Hepatic stellate cell (primary cell): ENCODE measurements around the gene TMEM196.
A peak's percentile ranks its signal among the peaks of the same experiment; 100 is the strongest.

Source experiments
- DNase-seq: peaks from one replicate; pipeline ENCODE4 v3.0.0; 2011; ENCODE audit warnings: low spot score

The TMEM196 gene

GRCh38 chr7:19772841-19773760, at the start of gene TMEM196:
Gene TMEM196 (minus strand): TSS chr7:19773617. CDS start chr7:19772696, 921 bp downstream.
- DNase-seq, result no peak

DNA sequence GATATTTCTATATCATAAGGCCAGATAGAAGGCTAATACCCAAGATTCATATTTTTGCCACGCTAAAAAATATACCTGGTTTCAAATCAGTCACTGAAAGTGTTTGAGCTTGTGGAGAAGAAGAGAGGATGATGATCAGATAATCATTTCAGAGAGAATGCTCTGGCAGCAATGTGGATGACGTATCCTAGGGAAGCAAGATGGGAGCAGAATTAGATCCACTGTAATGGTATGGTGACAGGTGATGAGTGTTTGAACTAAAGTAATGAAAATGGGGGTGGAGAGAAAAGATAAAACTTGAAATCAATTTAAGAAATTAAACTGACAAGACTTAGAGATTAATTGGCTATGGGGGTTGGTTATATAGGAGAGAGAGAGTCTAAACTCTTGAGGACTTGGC, 42.7 kb upstream of the TMEM196 start:
- no peak for DNase-seq

- DNase-seq, result no peak
These were observed 42.1 kb upstream of the TMEM196 start for GRCh38 chr7:19815546-19815945.

DNA sequence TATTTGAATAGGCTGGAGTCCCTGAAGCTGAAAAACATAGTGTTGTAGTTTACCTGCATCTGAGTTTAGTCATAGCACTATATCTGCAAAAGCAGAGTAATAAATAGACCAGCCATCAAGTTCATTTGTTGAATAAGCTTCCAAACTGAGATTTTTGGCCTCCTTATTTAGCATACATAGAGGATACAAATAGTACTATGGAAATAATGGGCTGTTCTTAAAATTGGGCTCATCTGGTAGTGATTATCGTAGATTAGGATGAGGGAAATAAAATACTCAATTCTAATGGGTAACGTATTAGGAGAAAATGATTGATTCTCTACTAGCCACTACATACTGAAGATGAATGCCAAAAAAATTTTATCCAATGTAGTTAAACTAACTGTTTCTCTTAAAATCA, 41.4 kb upstream of the TMEM196 start:
- no peak for DNase-seq

GRCh38 chr7:19811386-19811785, 38.0 kb upstream of the TMEM196 start:
- DNase-seq, result no peak

DNA sequence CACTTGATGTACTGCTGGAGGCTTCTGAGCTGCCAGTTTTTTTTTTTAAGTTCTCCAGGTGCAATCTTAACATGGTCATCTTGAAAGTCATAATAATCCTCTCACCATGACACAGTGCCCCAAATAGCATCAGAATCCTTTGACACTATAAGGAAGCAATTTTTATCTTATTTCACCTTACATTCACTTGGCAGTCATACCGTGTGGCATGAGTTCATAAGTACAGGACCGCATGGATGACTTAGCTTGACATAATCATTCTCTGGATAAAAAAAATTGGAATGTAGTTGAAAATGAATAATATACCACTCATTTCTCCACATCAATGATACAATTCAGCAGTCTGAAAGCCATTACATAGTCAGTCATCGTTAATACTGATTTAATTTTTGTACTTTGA, 25.6 kb upstream of the TMEM196 start:
- no peak for DNase-seq

- DNase-seq, result no peak
These were observed 10.1 kb upstream of the TMEM196 start for GRCh38 chr7:19783541-19783940.

- no peak for DNase-seq
These were observed 3.6 kb upstream of the TMEM196 start for GRCh38 chr7:19776981-19777380.

DNA sequence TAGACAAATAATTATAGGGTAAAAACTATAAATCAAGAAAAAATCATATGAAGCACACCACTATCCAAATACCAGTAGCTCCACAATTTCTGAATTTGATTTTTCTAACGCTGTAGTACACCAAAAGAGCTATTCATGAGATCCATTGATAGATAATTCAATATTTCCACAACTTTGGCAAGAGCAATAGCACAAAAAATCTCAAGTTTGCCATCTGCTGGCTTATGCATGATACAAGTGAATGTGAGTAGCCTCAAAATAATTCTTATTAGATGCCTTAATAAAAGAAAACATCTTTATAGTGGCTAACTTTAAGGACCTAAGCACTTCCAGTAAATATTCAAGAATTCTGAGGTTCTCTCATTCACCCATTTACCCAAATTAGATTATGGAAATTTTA, 2.2 kb upstream of the TMEM196 start:
- no peak for DNase-seq

- DNase-seq, result no peak
These were observed 1.1 kb downstream of the TMEM196 start for GRCh38 chr7:19772306-19772705.

- no peak for DNase-seq
These were observed 10.8 kb downstream of the TMEM196 start for GRCh38 chr7:19762631-19763030.

- DNase-seq, result no peak
These were observed 18.8 kb downstream of the TMEM196 start for GRCh38 chr7:19754521-19755116.

GRCh38 chr7:19752020-19752419, 21.4 kb downstream of the TMEM196 start:
- DNase-seq, result no peak

- no peak for DNase-seq
These were observed 23.8 kb downstream of the TMEM196 start for GRCh38 chr7:19749658-19750057.

DNA sequence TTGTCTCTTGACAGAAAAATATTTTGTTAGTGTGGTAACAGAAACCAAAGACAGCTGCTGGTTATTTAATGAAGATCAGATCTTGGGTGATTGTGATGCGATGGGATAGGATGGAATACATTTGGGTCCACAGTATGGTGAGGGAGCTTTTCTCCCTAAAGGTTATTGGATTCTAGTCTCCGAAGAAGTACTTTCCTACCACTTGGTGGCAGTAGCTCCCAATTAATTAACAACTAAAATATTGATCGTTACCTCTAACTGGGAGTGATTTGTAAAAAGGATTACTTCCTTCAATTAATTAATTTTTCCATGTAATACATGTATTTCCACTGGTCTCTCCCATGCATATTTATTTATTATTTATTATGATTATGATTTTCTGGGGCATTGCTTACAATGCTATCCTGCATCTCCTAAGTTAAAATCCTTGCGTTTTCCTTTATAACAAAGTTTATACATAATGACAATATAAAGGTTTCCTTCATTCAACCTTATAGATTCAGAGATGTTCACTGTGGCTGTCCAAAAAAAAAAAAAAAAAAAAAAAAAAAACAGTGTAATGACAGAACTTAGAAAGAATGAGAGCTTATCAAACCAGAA, 25.6 kb downstream of the TMEM196 start:
- DNase-seq, result peak; percentile 3

GRCh38 chr7:19744075-19744474, 29.3 kb downstream of the TMEM196 start:
- no peak for DNase-seq

DNA sequence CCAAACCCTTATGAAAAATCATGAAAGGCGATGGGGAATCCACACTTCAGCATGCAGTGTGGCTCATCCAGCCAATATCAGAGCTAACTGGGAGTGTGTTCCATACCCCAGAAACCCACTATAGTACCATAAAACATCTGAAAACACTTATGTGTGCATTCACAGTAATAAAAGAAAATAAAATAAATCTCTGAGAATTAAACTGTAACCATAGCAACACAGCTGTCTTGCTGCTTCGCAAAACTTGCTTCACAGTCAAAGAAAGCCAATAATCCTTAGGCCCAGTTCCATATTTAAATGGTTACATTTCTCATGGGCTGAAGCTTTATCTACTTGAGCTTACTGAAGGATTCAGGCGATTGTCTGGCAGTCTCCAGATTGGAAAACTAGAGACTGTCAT, 44.7 kb downstream of the TMEM196 start:
- no peak for DNase-seq

- no peak for DNase-seq
These were observed 47.6 kb downstream of the TMEM196 start for GRCh38 chr7:19725770-19726169.

- DNase-seq, result no peak
These were observed 57.9 kb downstream of the TMEM196 start for GRCh38 chr7:19715499-19715898.

GRCh38 chr7:19713676-19714075, 59.7 kb downstream of the TMEM196 start:
- DNase-seq, result no peak

GRCh38 chr7:19709249-19709578, 64.2 kb downstream of the TMEM196 start:
- DNase-seq, result no peak

GRCh38 chr7:19708397-19709248, 64.8 kb downstream of the TMEM196 start, which contains the start of gene POLR1F:
Gene POLR1F (minus strand): TSS chr7:19709037. CDS start chr7:19709016, 21 bp downstream.
- peak; percentile 83 for DNase-seq
